HFFc6 (cell line): ENCODE results near the gene FMNL3. TPM values are rescaled to one million over a fixed set of nuclear protein-coding genes. Genes with fewer than 3 reads are reported as not detected.
"Not testable (repeated sequence)": the region's sequence is repeated elsewhere in the genome, so short reads cannot be mapped to it uniquely, and the experiment has no call there.

Source experiments
- DNase-seq: peaks from one replicate; pipeline ENCODE4 v3.0.0-alpha.2; 2018
- H3K27ac Mint-ChIP-seq: 2 replicates; pipeline ENCODE4 v1.8.0; 2020; ENCODE audit warnings: mild to moderate bottlenecking, mixed read lengths
- H3K27me3 Mint-ChIP-seq: 2 replicates; pipeline ENCODE4 v1.8.0; 2021; ENCODE audit warnings: mild to moderate bottlenecking, moderate library complexity, mixed read lengths; ENCODE audit not compliant: insufficient read depth
- H3K36me3 Mint-ChIP-seq: 2 replicates; pipeline ENCODE4 v1.8.0; 2021; ENCODE audit warnings: low read depth, mixed read lengths
- H3K4me1 Mint-ChIP-seq: 2 replicates; pipeline ENCODE4 v1.8.0; 2020; ENCODE audit warnings: low read depth, mixed read lengths
- H3K4me3 Mint-ChIP-seq: 2 replicates; pipeline ENCODE4 v1.8.0; 2020; ENCODE audit warnings: mild to moderate bottlenecking, moderate library complexity, mixed read lengths
- H3K9me3 Mint-ChIP-seq: 2 replicates; pipeline ENCODE4 v1.8.0; 2020; ENCODE audit warnings: mild to moderate bottlenecking, mixed read lengths
- total RNA-seq, 6 experiments: library from RNA; stranded (reverse); fragmentation: NEBNext Ultra II Directional; extraction: Animal tissue kit (Norgen Biotek cat#: 25700); gene quantifications; 2 replicates in 1 of 6; 3 replicates in 5 of 6; pipeline ENCODE4 v1.2.3, GENCODE V29; 2021
- TF ChIP-seq, protein P1 (sequence below): fragments of 200-600 bp; sonication (generic); IDR thresholded peaks from 2 replicates; pipeline ENCODE4 v1.5.0; 2021; ENCODE audit warnings: antibody characterized with exemption, mild to moderate bottlenecking

FMNL3 gene
- total RNA-seq, 6 experiments from 2014 or later: 15.8 to 21.8 (median 19.5) TPM

GRCh38 chr12:49615725-49616124, 91.5 kb downstream of the FMNL3 start:
- TF ChIP-seq, protein P1, sequence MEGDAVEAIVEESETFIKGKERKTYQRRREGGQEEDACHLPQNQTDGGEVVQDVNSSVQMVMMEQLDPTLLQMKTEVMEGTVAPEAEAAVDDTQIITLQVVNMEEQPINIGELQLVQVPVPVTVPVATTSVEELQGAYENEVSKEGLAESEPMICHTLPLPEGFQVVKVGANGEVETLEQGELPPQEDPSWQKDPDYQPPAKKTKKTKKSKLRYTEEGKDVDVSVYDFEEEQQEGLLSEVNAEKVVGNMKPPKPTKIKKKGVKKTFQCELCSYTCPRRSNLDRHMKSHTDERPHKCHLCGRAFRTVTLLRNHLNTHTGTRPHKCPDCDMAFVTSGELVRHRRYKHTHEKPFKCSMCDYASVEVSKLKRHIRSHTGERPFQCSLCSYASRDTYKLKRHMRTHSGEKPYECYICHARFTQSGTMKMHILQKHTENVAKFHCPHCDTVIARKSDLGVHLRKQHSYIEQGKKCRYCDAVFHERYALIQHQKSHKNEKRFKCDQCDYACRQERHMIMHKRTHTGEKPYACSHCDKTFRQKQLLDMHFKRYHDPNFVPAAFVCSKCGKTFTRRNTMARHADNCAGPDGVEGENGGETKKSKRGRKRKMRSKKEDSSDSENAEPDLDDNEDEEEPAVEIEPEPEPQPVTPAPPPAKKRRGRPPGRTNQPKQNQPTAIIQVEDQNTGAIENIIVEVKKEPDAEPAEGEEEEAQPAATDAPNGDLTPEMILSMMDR: no peak

DNA sequence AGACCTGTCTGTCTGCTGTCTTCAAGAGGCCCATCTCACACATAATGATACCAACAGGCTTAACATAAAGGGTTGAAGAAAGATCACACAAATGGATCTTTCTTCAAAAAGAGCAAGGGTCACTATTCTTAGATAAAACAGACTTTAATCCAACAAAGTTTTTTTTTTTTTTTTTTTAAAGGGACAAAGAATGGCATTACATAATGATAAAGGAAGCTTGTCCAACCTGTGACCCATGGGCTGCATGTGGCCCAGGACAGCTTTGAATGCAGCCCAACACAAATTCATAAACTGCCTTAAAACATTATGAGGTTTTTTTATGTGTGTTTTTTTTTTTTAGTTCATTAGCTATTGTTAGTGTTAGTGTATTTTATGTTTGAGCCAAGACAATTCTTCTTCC, 95.0 kb downstream of the FMNL3 start:
- no peak overlapping the region for H3K27ac Mint-ChIP-seq
- H3K36me3 Mint-ChIP-seq: peaks cover 9% of the 10 kb centered on the region; the same call in 1 of the 2 replicates
- no peak for DNase-seq
- no peak overlapping the region for H3K4me3 Mint-ChIP-seq
- H3K9me3 Mint-ChIP-seq: peaks cover 21% of the 10 kb centered on the region
- TF ChIP-seq, protein P1: no peak
- H3K4me1 Mint-ChIP-seq: peaks cover 14% of the 10 kb centered on the region
- peaks cover 6% of the 10 kb centered on the region for H3K27me3 Mint-ChIP-seq

More at GRCh38 chr12:49615725-49616124, 91.5 kb downstream of the FMNL3 start:
- peaks cover 14% of the 10 kb centered on the region for H3K4me1 Mint-ChIP-seq
- H3K27me3 Mint-ChIP-seq: peaks cover 18% of the 10 kb centered on the region
- H3K36me3 Mint-ChIP-seq: peaks cover 9% of the 10 kb centered on the region; the same call in 1 of the 2 replicates
- peaks cover 21% of the 10 kb centered on the region for H3K9me3 Mint-ChIP-seq
- peak; percentile 82 for DNase-seq
- no peak overlapping the region; the same call in 1 of the 2 replicates for H3K27ac Mint-ChIP-seq
- no peak overlapping the region for H3K4me3 Mint-ChIP-seq

DNA sequence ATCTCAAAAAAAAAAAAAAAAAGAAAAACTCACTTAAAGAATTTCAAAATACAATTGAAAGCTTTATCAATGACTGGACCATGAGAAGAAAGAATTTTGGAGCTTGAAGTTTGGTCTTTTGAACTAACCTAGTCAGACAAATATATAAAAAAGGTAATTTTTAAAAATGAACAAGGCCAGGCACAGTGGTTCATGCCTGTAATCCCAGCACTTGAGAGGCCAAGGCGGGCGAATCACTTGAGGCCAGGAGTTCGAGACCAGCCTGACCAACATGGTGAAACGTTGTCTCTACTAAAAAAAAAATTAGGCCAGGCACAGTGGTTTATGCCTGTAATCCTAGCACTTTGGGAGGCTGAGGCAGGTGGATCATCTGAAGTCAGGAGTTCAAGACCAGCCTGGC, 96.4 kb downstream of the FMNL3 start:
- H3K27me3 Mint-ChIP-seq, DNase-seq, H3K9me3 Mint-ChIP-seq, H3K27ac Mint-ChIP-seq, H3K36me3 Mint-ChIP-seq, H3K4me3 Mint-ChIP-seq: not testable (repeated sequence)
- H3K4me1 Mint-ChIP-seq: peaks cover 14% of the 10 kb centered on the region

- Mint-ChIP-seq H3K9me3 (peaks cover 3% of the 10 kb centered on the region; the same call in 1 of the 2 replicates), H3K4me1 (peaks cover 14% of the 10 kb centered on the region), H3K4me3 (no peak overlapping the region), H3K27ac (no peak overlapping the region), H3K36me3 (no peaks in the 10 kb centered on the region), H3K27me3 (peaks cover 6% of the 10 kb centered on the region)
- peak; percentile 73 for DNase-seq
- TF ChIP-seq, protein P1: peak; percentile 60
These were observed 97.4 kb downstream of the FMNL3 start for GRCh38 chr12:49609875-49610154.

- TF ChIP-seq, protein P1: no peak
- Mint-ChIP-seq H3K27me3 (peaks cover 6% of the 10 kb centered on the region), H3K9me3 (peaks cover 1% of the 10 kb centered on the region; the same call in 1 of the 2 replicates), H3K27ac (no peak overlapping the region), H3K4me3 (no peak overlapping the region), H3K4me1 (peaks cover 14% of the 10 kb centered on the region), H3K36me3 (no peaks in the 10 kb centered on the region)
- no peak for DNase-seq
These were observed 97.9 kb downstream of the FMNL3 start for GRCh38 chr12:49609059-49609874.

DNA sequence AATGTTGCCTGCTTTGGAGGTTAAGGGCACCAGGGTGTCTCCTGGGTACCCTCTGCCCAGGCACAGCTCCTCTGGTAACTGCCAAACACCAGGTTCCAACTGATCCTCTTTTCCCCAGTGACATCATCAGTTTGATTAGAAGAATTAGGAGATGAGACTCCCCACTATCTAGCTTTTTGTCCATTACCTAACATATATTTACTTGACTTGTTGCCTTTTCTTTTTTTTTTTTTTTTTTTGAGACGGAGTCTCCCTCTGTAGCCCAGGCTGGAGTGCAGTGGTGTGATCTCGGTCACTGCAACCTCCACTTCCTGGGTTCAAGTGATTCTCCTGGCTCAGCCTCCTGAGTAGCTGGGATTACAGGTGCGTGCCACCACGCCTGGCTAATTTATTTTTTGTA, 101.7 kb downstream of the FMNL3 start, which contains the start of gene FAM186B:
FAM186B (minus strand) TSS at position 101 of the 400 bp plus-strand sequence. CDS start 162 bp downstream, outside the sequence.
- H3K4me1 Mint-ChIP-seq: peaks cover 14% of the 10 kb centered on the region
- H3K4me3 Mint-ChIP-seq, DNase-seq, H3K27me3 Mint-ChIP-seq, H3K36me3 Mint-ChIP-seq, H3K9me3 Mint-ChIP-seq, H3K27ac Mint-ChIP-seq: not testable (repeated sequence)
